Stimulated activated CD4-positive, alpha-beta T cell treated with anti-CD3 and anti-CD28 coated beads, Interleukin-2, amount 100 ng/mL, for 48 hours (primary cell): ENCODE measurements around the gene RNF133.
"Not testable (repeated sequence)": the region's sequence is repeated elsewhere in the genome, so short reads cannot be mapped to it uniquely, and the experiment has no call there.

Source experiments
- DNase-seq, 2 donors: peaks; one replicate each; pipeline ENCODE4 v3.0.0-alpha.2; 2020

The RNF133 gene

DNA sequence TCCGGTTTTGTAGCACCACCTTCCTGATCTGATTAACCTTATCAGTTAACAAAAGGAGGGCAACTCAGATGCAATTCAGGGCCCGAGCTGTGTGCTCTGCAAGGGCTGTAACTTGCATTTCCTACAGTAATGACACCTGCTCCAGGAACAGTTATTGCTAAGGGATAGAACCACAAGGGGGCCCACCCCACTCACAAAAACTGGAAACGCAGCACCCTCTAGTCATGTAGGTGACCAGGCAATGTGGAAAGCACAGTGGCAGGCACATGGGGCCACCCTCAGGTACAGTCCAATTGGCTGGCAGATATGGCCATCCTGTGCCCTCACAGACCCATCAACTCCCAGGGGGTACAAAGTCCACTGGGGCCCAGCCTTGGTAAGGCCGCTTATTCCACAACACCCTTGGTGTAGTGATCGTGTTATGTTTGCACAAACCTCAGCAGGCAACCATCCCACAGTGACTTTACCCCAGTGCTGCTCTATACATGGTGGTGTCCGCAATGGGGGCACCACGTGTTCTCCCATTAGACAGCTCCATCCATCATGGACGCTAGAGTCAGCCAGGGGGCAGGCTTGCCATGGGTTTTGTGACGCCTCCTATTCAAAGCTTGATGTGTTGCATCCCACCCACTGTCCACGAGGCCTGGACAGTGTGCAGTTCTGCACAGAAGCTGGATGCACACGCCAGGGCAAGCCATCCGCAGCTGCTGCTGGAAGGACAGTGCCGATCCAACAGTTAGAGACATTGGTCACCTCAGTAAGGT lies 9.4 kb downstream of the RNF133 start:
- no peak for DNase-seq

DNA sequence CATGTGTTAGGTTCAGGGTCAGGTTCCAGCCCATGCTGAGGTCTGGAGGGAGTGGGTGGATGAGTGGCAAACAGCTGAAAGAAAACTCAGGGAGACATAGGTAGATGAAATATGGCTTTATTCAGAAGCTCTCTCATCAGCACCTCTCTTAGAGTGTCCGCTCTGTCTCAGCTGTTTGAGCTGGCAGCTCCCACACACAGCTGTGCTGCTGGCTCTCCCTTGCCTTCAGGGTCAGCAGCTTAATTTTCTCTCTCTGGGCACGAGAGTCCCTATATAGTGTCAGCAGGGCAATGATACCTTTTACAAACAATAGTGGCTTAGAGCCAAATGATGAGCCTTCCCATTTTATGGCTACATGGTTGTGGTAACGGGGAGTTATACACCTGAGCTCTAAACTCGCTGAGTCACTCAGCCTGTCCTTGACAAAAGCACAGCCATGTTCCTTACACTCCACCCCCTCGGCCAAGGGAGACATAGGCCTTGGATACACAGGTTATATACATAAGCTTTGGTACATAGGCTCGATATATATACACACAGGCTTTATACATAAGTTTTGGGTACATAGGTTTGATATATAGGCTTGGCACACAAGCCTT lies 10.4 kb downstream of the RNF133 start:
- no peak for DNase-seq

DNA sequence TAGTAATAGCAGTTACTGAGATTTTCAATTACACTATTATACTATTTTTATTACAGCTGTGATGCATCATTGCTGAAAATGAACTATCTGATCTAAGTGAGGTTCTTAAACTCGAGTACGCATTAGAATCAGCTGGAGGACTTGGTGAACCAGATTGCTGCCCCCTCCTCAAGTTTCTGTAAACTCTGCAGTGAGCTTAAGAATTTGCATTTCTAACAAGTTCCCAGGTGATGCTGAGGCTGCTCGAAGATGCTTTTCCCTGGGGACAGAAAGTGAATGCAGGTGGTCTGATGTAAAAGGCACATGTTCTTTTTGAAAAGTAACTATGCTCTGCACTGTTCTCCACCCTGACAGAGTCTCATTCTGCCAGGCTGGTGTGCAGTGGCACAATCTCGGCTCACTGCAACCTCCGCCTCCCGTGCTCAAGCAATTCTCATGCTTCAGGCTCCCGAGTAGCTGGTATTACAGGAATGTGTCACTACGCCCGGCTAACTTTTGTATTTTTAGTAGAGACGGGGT lies 12.5 kb downstream of the RNF133 start:
- no peak for DNase-seq

DNA sequence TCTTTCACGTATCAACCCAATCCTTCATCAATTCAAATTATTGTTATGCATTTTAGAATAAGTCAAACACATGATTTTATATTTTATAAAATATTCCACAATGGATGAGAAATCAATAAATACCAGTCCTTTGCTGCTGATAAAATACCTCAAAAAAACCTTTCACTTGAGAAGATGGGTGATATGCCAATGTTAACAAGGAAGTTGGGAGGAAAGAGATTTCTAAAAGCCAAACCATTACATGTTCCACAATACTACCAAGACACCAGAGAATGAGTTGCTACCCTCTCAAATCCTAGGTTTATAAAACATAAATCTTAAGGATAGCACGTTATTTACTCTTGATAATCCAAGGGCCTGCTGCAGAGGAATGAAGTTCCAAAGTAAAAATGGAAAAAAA lies 14.4 kb downstream of the RNF133 start:
- no peak for DNase-seq

DNA sequence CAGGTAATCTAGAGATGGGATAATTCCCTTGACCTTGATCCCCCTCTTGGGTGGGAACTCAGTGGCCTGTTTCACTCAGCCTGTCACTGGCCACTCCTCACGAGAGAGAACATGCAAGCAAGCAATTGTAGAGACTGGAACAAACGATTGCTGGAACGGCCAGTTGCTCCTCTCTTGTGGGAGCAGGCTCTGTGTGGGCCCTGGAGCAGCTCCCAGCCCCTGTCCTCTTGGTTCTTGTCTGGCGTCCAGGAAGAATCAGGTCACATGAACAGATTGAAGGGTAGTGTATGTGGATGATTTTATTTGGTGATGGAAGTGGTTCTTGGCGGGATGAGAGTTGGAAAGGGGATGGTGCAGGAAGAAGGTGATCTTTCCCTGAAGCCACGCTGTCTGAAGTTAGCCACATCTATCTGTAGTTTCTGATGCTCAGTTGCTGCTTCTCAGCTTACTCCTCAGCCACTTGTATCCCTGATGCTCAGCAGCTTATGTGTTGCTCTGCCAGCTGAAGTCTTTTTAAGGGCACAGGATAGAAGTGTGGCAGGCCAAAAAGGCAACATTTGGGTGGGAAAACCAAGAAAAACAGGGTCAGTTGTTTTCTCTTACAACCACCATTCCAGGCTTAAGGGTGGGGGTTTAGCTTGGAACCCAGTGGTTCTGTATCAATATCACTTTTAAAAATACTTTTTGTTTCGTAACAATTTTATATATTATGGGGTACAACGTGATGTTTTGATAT lies 15.9 kb downstream of the RNF133 start:
- DNase-seq: no peak

DNA sequence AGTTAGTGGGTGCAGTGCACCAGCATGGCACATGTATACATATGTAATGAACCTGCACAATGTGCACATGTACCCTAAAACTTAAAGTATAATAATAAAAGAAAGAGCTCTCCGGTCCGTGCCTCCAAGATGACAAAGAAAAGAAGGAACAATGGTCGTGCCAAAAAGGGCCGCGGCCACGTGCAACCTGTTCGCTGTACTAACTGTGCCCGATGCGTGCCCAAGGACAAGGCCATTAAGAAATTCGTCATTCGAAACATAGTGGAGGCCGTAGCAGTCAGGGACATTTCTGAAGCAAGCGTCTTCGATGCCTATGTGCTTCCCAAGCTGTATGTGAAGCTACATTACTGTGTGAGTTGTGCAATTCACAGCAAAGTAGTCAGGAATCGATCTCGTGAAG lies 17.7 kb downstream of the RNF133 start:
- not testable (repeated sequence) for DNase-seq

DNA sequence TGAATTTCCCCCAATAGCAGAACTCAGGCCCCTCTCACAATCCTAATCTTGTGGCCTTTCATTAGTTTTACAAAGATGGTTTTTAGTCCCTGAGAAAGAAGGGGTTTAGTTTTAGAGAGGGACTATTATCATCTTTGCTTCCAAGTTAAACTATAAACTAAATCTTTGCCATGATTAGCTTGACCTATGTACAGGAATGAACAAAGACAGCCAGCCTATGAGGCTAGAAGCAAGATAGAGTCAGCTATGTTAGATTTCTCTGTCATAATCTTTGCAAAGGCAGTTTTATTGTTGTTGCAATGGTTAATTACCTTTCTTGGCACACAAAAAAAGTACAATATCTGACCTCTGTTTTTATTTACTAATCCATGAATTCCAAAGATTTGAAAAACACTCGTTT lies 19.1 kb downstream of the RNF133 start:
- DNase-seq: no peak

DNA sequence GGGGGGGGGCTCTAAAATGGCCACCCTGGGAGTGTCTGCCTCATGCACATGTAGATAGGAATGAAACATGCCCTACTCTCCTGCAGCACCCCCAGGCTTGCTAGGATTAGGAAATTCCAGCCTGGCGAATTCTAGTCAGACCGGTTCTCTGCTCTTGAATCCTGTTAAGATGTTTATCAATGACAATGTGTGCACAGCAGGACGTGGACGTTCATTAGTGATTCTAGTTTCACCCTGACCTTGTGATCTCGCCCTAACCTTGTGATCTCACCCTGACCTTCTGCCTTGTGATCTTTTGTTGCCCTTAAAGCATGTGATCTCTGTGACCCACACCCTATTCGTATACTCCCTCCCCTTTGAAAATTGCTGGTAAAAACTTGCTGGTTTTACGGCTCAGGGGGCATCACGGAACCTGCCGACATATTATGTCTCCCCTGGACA lies 19.6 kb downstream of the RNF133 start:
- not testable (repeated sequence) for DNase-seq

DNA sequence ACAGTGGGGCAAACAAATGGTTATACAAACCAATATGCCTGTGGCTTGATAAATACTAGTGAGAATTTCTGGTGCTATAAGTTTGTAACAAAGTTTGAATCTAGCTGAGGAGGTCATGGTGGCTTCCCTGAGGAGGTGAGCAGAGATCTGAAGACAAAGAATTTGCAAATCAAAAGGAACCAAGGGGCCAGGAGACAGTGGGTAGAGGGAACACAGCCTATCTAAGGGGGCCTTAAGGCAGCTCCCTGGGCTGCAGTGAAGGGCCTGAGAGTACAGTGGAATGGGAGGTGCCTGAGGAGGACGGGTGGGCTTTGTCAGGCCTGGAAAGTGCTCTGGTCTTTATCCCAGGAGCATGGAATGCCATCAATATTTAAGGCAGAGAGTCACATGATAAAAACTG lies 21.8 kb downstream of the RNF133 start:
- DNase-seq: no peak

DNA sequence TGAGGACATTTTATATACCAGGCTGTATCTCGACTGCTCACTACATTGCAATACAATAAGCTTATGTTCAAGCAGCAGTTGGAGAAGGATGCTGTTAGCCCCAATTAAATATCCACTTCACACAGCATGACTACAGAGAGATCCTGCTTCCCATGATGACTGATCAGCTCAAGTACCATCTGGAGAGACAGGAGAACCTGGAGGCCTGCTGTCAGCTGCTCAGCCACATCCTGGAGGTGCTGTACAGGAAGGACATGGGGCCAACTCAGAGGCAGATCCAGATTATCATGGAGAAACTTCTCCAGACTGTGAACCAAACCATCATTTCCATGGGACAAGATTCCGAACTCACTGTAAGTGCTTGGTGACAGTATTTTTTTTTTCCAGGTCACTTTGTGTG lies 22.5 kb downstream of the RNF133 start:
- no peak for DNase-seq

DNA sequence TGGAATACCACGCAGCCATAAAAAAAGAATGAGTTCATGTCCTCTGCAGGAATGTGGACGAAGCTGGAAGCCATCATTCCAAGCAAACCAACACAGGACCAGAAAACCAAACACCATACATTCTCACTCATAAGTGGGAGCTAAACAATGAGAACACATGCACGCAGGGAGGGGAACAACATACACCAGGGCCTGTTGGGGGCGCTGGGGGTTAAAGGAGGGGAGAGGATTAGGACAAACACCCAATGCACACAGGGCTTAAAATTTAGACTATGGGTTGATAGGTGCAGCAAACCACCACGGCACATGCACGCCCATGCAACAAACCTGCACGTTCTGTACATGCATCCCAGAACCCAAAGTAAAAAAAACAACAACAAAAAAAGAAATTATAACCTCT lies 23.3 kb downstream of the RNF133 start:
- no peak for DNase-seq

DNA sequence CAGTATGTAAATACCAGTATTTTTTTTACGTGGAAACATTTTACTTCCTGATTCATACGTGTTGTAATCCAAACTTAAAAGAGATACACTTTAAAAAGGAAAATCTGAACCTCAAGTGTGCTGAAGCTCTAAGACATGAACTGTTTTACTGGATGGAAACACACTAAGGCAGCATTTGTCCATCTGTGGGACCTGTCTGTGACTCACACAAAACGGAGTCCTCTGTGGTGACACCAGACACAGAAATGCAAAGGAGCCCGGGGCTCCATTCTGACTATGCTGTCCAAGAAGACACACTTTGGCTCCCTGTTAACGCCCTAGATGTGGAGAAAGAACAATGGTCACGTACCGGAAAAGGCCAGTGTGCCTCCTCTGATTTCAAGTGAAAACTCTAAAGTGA lies 23.9 kb downstream of the RNF133 start:
- no peak for DNase-seq

DNA sequence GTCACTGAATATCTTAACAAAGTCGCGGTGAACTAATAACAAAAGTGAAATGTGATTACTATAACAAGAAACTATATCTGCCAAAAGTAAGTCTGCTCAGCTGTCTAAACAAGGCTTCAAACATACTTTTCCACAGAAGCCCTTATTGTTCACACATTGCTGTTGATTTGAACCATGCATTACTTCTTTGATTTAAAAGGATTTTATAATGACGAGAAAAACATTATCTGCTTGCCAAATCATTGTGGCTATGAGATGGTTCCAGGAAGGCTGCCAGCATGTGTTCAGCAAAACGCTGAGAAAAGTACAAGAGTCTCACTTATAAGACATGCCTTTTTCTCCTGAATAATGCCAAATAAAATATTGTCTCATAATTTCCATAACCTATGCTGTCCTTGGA lies 24.4 kb downstream of the RNF133 start:
- no peak for DNase-seq

DNA sequence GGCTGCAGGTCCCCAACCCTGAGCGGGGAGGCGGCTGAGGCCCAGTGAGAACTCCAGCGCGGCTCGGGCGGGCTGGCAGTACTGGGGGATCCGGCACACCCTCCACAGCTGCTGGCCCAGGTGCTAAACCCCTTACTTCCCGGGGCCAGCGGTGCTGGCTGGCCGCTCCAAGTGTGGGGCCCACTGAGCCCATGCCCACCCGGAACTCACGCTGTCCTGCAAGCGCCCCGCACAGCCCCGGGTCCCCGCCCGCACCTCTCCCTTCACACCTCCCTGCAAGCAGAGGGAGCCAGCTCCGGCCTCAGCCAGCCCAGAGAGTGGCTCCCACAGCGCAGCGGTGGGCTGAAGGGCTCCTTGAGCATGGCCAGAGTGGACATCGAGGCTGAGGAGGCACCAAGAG lies 25.0 kb downstream of the RNF133 start:
- no peak for DNase-seq

DNA sequence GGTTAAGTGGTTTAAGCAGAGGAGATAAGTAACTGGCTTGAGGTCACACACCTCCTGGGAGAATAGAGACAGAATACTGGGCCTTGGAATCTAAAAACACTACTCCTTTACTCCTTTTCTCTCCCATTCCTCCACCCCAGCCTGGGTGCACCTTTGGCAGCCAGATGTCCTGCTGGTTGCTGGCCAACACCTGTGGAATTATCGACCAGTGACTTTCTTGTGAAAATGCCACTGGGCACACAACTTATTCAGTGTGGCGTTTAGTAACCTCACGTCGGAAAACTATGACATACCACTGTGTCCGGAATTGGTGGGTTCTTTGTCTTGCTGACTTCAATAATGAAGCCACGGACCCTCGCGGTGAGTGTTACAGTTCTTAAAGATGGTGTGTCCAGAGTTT lies 26.4 kb downstream of the RNF133 start:
- no peak for DNase-seq

DNA sequence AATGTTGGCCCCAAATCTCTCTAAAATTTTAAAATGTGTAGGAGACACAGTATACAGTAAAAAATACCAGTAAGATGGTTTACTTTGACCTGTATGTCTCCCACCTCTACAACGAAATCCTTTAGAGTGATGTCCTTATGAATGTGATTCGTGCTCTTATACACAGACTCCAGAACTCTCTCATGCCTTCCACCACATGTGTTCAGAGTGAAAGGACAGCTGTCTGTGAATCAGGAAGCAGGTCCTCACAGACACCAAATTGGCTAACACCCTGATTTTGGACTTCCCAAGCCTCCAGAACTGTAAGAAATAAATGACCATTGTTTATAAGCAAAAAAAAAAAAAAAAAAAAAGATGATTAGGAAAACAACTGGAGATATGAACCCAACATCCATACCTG lies 35.2 kb downstream of the RNF133 start:
- DNase-seq: no peak

DNA sequence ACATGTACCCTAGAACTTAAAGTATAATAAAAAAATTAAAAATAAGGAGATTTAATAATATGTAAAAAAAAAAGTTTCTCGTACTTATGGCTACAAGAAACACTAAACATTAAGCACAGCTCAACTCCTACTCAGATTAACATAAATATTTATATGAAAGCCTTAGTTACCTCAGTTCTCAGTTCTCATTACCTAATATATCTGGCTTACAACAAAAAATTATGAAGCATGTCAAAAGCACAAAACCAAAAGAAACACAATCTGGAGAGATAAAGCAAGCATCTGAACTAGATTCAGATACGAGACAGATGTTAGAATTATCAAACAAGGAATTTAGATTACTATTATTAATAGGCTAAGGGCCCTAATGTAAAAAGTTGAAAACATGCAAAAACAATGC lies 40.1 kb downstream of the RNF133 start:
- no peak for DNase-seq

DNA sequence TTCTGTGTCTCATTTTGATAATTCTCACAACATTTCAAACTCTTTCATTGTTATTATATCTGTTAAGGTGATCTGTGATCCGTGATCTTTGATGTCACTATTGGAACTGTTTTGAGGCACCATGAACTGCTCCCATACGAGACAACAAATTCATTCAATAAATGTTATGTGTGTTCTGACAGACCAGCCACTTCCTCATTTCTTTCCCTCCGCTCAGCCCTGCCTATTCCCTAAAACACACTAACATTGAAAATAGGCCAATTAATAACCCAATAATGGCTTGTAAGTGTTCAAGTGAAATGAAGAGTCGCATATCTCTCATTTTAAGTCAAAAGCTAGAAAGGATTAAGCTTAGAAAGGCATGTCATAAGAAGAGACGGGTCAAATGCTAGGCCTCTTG lies 45.2 kb downstream of the RNF133 start:
- no peak for DNase-seq

DNA sequence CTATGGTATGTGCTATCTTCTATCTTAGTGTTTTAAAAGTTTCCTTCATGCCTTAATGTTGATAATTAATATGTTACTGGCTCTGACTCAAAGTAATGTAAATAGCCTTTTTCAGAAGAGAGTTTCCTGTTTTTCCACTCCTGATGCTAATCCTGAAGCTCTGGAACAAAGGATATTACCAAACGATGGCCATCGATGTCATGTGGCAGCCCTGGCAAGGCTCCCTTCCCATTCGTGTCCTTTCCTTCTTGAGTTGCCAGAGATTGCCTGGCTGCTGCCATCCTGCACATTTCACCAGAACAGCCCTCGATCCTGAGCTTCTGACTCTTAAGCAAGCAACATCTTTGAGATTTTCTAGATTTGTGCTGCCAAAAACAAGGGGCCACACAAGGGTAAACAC lies 46.0 kb downstream of the RNF133 start:
- DNase-seq: no peak

DNA sequence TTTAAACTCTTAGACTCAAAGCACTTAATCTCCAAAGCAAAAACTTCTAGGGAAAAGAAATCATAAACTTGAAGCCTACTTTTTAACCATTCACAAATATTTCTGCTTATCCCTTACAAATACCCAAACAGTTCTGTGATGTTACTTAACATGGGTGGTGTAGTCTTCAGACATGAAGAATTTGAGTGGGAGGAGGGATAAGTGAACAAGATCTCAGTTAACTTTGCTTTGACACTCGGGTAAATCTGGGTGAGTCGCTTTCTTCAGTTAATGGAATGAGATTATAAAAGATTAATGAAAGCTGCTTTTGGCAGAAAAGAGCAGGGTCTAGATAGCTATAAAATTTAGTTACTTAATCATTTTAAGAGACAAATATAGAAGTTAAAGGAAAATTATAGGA lies 47.5 kb downstream of the RNF133 start:
- DNase-seq: no peak
